Kidney (tissue), 14 donors: ENCODE measurements around the gene PTEN. TPM values are rescaled to one million over a fixed set of nuclear protein-coding genes. Genes with fewer than 3 reads are reported as not detected.

Experiments used
- DNase-seq, 5 donors: peaks; one replicate each; pipeline ENCODE4 v3.0.0-alpha.2; 2013 to 2020
- FAIRE-seq: peaks from 2 replicates; lab custom pipeline; 2012; peaks lifted over from hg19 to GRCh38; lab: Jason Lieb, UNC
- H3K27ac ChIP-seq, 2 donors: one replicate each; pipeline ENCODE4 v1.7.0; 2013; ENCODE audit warnings: low read depth in 2 of 2, low read length in 2 of 2, inconsistent platforms in 1 of 2
- H3K27me3 ChIP-seq: one replicate; pipeline ENCODE4 v1.7.1; 2013; ENCODE audit warnings: low read length, inconsistent platforms; ENCODE audit not compliant: control insufficient read depth, insufficient read depth
- H3K36me3 ChIP-seq, 3 donors: one replicate each; pipeline versions ENCODE4 v1.7.0 to v1.7.1; 2013; ENCODE audit warnings: low read length in 3 of 3, control low read depth in 1 of 3, inconsistent platforms in 1 of 3; ENCODE audit not compliant: insufficient read depth in 3 of 3, control insufficient read depth in 2 of 3
- H3K4me1 ChIP-seq, 3 donors: one replicate each; pipeline versions ENCODE4 v1.7.0 to v1.7.1; 2013; ENCODE audit warnings: low read length in 3 of 3, inconsistent platforms in 1 of 3, low read depth in 1 of 3; ENCODE audit not compliant: control insufficient read depth in 2 of 3, insufficient read depth in 2 of 3
- H3K4me3 ChIP-seq, 3 donors: one replicate each; pipeline versions ENCODE4 v1.7.0 to v1.8.1; 2013; ENCODE audit warnings: low read length in 3 of 3, control low read depth in 1 of 3, inconsistent platforms in 1 of 3
- H3K9ac ChIP-seq, 3 donors: one replicate each; pipeline versions ENCODE4 v1.7.0 to v1.7.1; 2013; ENCODE audit warnings: low read length in 3 of 3, control low read depth in 1 of 3, inconsistent platforms in 1 of 3
- H3K9me3 ChIP-seq, 3 donors: one replicate each; pipeline versions ENCODE4 v1.7.0 to v1.7.1; 2013; ENCODE audit warnings: low read length in 3 of 3, control low read depth in 1 of 3, inconsistent platforms in 1 of 3; ENCODE audit not compliant: control insufficient read depth in 2 of 3, insufficient read depth in 1 of 3
- CTCF ChIP-seq: IDR thresholded peaks from 3 replicates; pipeline ENCODE4 v1.5.1; 2012; ENCODE audit warnings: mild to moderate bottlenecking, moderate library complexity, borderline replicate concordance; ENCODE audit not compliant: insufficient read depth; ENCODE audit errors: extremely low read depth
- intact Hi-C: fragments of 100-400 bp; cut with DNase I; formaldehyde crosslinking; loops from one replicate; pipeline ENCODE4 v1.11.1; 2022
- polyA plus RNA-seq: library from polyadenylated mRNA; stranded (reverse); fragments of 350-450 nt; fragmentation: Illumina TruSeq; extraction: RNeasy Lipid Tissue Mini Kit (QIAGEN cat#74804); gene quantifications from one replicate; pipeline ENCODE4 v1.2.3, GENCODE V29; 2014; ENCODE audit warnings: low read depth, low replicate concordance; ENCODE audit not compliant: insufficient read depth
- total RNA-seq: library from RNA; stranded (reverse); fragmentation: NEBNext Ultra II Directional; extraction: Animal tissue kit (Norgen Biotek cat#: 25700); gene quantifications from one replicate; pipeline ENCODE4 v1.2.1, GENCODE V29; 2021
- donor health status: control.
- donor health status: control.
- donor health status: control.
- donor health status: control.
- donor health status: control.
- donor health status: DM: yes; HTN: yes; CAD: no.
- donor health status: Normal renal cell carcinoma (clear cell type).

The PTEN gene
- total and polyA plus RNA-seq, 2 donors from 2014 or later = 22.3 to 154 TPM

GRCh38 chr10:87918254-87918859 lies 54.9 kb downstream of the PTEN start:
- TF ChIP-seq CTCF = no peak
- peaks cover 0 to 12% (median 0%) of the 10 kb centered on the region in 3 donors for H3K4me1 ChIP-seq
- H3K27me3 ChIP-seq = no peaks in the 10 kb centered on the region
- H3K27ac ChIP-seq = peak overlapping the region in 1 of 2 donors; percentile 3
- peak in 1 of 5 donors; percentile 9 for DNase-seq
- H3K9me3 ChIP-seq = peaks cover under 1 to 3% (median 1%) of the 10 kb centered on the region in 3 donors
- H3K36me3 ChIP-seq = no peaks in the 10 kb centered on the region
- intact Hi-C loops = no loop called here
- peak; percentile 89 for FAIRE-seq
- no peak overlapping the region for H3K4me3 ChIP-seq
- no peak overlapping the region for H3K9ac ChIP-seq

GRCh38 chr10:87920538-87920937 lies 57.1 kb downstream of the PTEN start:
- FAIRE-seq (no peak), DNase-seq (no peak)
- Histone ChIP-seq H3K36me3 (peaks cover 0 to 2% (median 0%) of the 10 kb centered on the region in 3 donors), H3K27me3 (no peaks in the 10 kb centered on the region), H3K4me1 (peaks cover 0 to 12% (median 0%) of the 10 kb centered on the region in 3 donors), H3K9me3 (no peaks in the 10 kb centered on the region), H3K27ac (no peak overlapping the region), H3K9ac (no peak overlapping the region), H3K4me3 (no peak overlapping the region)
- intact Hi-C loops = no loop called here
- no peak for TF ChIP-seq CTCF

- DNase-seq (no peak), FAIRE-seq (no peak)
- Histone ChIP-seq H3K9ac (no peak overlapping the region), H3K4me1 (peaks cover 0 to 3% (median 0%) of the 10 kb centered on the region in 3 donors), H3K27me3 (no peaks in the 10 kb centered on the region), H3K36me3 (peaks cover 0 to 2% (median 0%) of the 10 kb centered on the region in 3 donors), H3K4me3 (no peak overlapping the region), H3K27ac (no peak overlapping the region), H3K9me3 (no peaks in the 10 kb centered on the region)
- intact Hi-C loops = no loop called here
- no peak for TF ChIP-seq CTCF
These were observed 58.7 kb downstream of the PTEN start for GRCh38 chr10:87921931-87922688.
